ENCODE measurements around the gene ROBO2.
A peak's percentile ranks its signal among the peaks of the same experiment; 100 is the strongest.

Gene ROBO2

GRCh38 chr3:77535116-77535515, 495.2 kb downstream of the ROBO2 start:
- no peak for DNase-seq (ENCODE audit: extremely low spot score)
- no peak for TF ChIP-seq SUZ12 (IDR thresholded peaks at IDR 0.05)
- peak; percentile 24; the same call in 1 of the 2 replicates for TF ChIP-seq PKNOX1 (IDR thresholded peaks at IDR 0.05)
- CTCF ChIA-PET: no interaction called here
- POLR2A ChIA-PET: no interaction called here

- TF ChIP-seq L3MBTL2 (conservative IDR thresholded peaks at IDR 0.05) (no peak), ELF4 (IDR thresholded peaks at IDR 0.05) (no peak), SUZ12 (IDR thresholded peaks at IDR 0.05) (no peak), PKNOX1 (IDR thresholded peaks at IDR 0.05) (no peak)
- DNase-seq (ENCODE audit: extremely low spot score): no peak
- ChIA-PET POLR2A (no interaction called here), CTCF (no interaction called here)
Observed at GRCh38 chr3:77536038-77536775, 496.3 kb downstream of the ROBO2 start.

- TF ChIP-seq SUZ12 (IDR thresholded peaks at IDR 0.05): no peak
- no peak for TF ChIP-seq CTBP1 (IDR thresholded peaks at IDR 0.05; ENCODE audit: borderline replicate concordance)
- CTCF ChIA-PET: no interaction called here
- POLR2A ChIA-PET: no interaction called here
- DNase-seq (ENCODE audit: extremely low spot score): no peak
Observed at GRCh38 chr3:77539014-77539413, 499.1 kb downstream of the ROBO2 start.

- ChIA-PET POLR2A (no interaction called here), CTCF (no interaction called here)
- DNase-seq (ENCODE audit: extremely low spot score): no peak
- TF ChIP-seq FOXA1 (IDR thresholded peaks at IDR 0.05) (no peak), ELF4 (IDR thresholded peaks at IDR 0.05) (no peak), FOXM1 (IDR thresholded peaks at IDR 0.05; ENCODE audit: borderline replicate concordance) (no peak), ZNF384 (IDR thresholded peaks at IDR 0.05) (no peak), SP1 (IDR thresholded peaks at IDR 0.05) (no peak), CTBP1 (IDR thresholded peaks at IDR 0.05; ENCODE audit: borderline replicate concordance) (no peak)
Observed at GRCh38 chr3:77539677-77540076, 499.8 kb downstream of the ROBO2 start.

- no peak for DNase-seq (ENCODE audit: extremely low spot score)
- ChIA-PET CTCF (no interaction called here), POLR2A (no interaction called here)
- TF ChIP-seq ARNT (IDR thresholded peaks at IDR 0.05) (no peak), FOXA1 (IDR thresholded peaks at IDR 0.05) (no peak), ELF4 (IDR thresholded peaks at IDR 0.05) (no peak), LEF1 (IDR thresholded peaks at IDR 0.05; ENCODE audit: borderline replicate concordance) (no peak), FOXK2 (IDR thresholded peaks at IDR 0.05) (no peak), CTBP1 (IDR thresholded peaks at IDR 0.05; ENCODE audit: borderline replicate concordance) (no peak), NFRKB (IDR thresholded peaks at IDR 0.05) (no peak), BHLHE40 (IDR thresholded peaks at IDR 0.05; ENCODE audit: borderline replicate concordance) (no peak), HDGF (IDR thresholded peaks at IDR 0.05; ENCODE audit: borderline replicate concordance) (no peak), PKNOX1 (IDR thresholded peaks at IDR 0.05) (no peak), SP1 (IDR thresholded peaks at IDR 0.05) (no peak), TARDBP (IDR thresholded peaks at IDR 0.05) (no peak), FOXM1 (IDR thresholded peaks at IDR 0.05; ENCODE audit: borderline replicate concordance) (no peak), SUZ12 (IDR thresholded peaks at IDR 0.05) (no peak), L3MBTL2 (conservative IDR thresholded peaks at IDR 0.05) (no peak), ZNF384 (IDR thresholded peaks at IDR 0.05) (no peak)
Observed at GRCh38 chr3:77541203-77541922, 501.5 kb downstream of the ROBO2 start.

- ChIA-PET POLR2A (no interaction called here), CTCF (no interaction called here)
- TF ChIP-seq TARDBP (IDR thresholded peaks at IDR 0.05): no peak
- TF ChIP-seq ARNT (IDR thresholded peaks at IDR 0.05): no peak
- no peak for TF ChIP-seq L3MBTL2 (conservative IDR thresholded peaks at IDR 0.05)
- no peak for TF ChIP-seq SP1 (IDR thresholded peaks at IDR 0.05)
- no peak for DNase-seq (ENCODE audit: extremely low spot score)
Observed at GRCh38 chr3:77546246-77546645, 506.3 kb downstream of the ROBO2 start.

- no peak for DNase-seq (ENCODE audit: extremely low spot score)
- CTCF ChIA-PET: no interaction called here
- POLR2A ChIA-PET: no interaction called here
- TF ChIP-seq FOXM1 (IDR thresholded peaks at IDR 0.05; ENCODE audit: borderline replicate concordance) (no peak), BHLHE40 (IDR thresholded peaks at IDR 0.05; ENCODE audit: borderline replicate concordance) (no peak), FOXK2 (IDR thresholded peaks at IDR 0.05) (no peak), ZNF384 (IDR thresholded peaks at IDR 0.05) (no peak), ARNT (IDR thresholded peaks at IDR 0.05) (no peak), ELF4 (IDR thresholded peaks at IDR 0.05) (no peak), TARDBP (IDR thresholded peaks at IDR 0.05) (no peak), FOXA1 (IDR thresholded peaks at IDR 0.05) (no peak), PKNOX1 (IDR thresholded peaks at IDR 0.05) (no peak), HDGF (IDR thresholded peaks at IDR 0.05; ENCODE audit: borderline replicate concordance) (no peak), LEF1 (IDR thresholded peaks at IDR 0.05; ENCODE audit: borderline replicate concordance) (no peak), L3MBTL2 (conservative IDR thresholded peaks at IDR 0.05) (no peak), SUZ12 (IDR thresholded peaks at IDR 0.05) (no peak), CTBP1 (IDR thresholded peaks at IDR 0.05; ENCODE audit: borderline replicate concordance) (no peak), NFRKB (IDR thresholded peaks at IDR 0.05) (no peak)
Observed at GRCh38 chr3:77549034-77549433, 509.1 kb downstream of the ROBO2 start.

Measured in HEK293T (cell line).